ENCODE results near the gene LIFR.

GRCh38 chr5:38591523-38591849, 35.0 kb upstream of the LIFR start:
- TF ChIP-seq, protein P1, sequence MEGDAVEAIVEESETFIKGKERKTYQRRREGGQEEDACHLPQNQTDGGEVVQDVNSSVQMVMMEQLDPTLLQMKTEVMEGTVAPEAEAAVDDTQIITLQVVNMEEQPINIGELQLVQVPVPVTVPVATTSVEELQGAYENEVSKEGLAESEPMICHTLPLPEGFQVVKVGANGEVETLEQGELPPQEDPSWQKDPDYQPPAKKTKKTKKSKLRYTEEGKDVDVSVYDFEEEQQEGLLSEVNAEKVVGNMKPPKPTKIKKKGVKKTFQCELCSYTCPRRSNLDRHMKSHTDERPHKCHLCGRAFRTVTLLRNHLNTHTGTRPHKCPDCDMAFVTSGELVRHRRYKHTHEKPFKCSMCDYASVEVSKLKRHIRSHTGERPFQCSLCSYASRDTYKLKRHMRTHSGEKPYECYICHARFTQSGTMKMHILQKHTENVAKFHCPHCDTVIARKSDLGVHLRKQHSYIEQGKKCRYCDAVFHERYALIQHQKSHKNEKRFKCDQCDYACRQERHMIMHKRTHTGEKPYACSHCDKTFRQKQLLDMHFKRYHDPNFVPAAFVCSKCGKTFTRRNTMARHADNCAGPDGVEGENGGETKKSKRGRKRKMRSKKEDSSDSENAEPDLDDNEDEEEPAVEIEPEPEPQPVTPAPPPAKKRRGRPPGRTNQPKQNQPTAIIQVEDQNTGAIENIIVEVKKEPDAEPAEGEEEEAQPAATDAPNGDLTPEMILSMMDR (IDR thresholded peaks at IDR 0.05): no peak
- no peak for TF ChIP-seq POLR2A (IDR thresholded peaks at IDR 0.05)
